Ovary (tissue), 3 donors: ENCODE results near the gene ANKRD39.

ENCODE experiments used
- EP300 ChIP-seq: sonication (generic); formaldehyde crosslinking; IDR thresholded peaks from one replicate; pipeline ENCODE4 v1.6.1; 2017; ENCODE audit warnings: antibody characterized with exemption
- TF ChIP-seq, protein P1 (sequence below), 3 donors: fragments of 450-650 bp in 2 of 3; fragments of 200-600 bp in 1 of 3; IDR thresholded peaks; one replicate each; pipeline versions ENCODE4 v1.5.1 to v1.8.0; 2016 to 2022; ENCODE audit warnings: antibody characterized with exemption in 3 of 3, mild to moderate bottlenecking in 1 of 3
- donor health status: DM: no; HTN: no; CAD: no.

DNA sequence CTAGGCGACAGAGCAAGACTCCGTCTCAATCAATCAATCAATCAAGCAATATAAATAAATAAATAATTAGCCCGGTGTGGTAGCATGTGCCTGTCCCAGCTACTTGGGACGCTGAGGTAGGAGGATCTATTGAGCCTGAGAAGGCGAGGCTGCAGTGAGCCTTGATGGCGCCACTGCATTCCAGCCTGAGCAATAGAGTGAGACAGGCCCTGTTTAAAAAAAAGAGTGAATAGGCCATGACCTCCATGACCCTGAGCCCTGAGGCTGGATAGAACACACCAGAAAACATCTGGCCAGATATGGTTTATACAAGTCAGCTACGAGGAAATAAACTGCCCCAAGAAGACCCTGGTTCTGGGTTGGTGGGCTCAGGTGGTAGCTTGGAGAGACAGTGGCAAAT, 32.4 kb upstream of the ANKRD39 start:
- no peak for TF ChIP-seq EP300
- TF ChIP-seq, protein P1, sequence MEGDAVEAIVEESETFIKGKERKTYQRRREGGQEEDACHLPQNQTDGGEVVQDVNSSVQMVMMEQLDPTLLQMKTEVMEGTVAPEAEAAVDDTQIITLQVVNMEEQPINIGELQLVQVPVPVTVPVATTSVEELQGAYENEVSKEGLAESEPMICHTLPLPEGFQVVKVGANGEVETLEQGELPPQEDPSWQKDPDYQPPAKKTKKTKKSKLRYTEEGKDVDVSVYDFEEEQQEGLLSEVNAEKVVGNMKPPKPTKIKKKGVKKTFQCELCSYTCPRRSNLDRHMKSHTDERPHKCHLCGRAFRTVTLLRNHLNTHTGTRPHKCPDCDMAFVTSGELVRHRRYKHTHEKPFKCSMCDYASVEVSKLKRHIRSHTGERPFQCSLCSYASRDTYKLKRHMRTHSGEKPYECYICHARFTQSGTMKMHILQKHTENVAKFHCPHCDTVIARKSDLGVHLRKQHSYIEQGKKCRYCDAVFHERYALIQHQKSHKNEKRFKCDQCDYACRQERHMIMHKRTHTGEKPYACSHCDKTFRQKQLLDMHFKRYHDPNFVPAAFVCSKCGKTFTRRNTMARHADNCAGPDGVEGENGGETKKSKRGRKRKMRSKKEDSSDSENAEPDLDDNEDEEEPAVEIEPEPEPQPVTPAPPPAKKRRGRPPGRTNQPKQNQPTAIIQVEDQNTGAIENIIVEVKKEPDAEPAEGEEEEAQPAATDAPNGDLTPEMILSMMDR (IDR thresholded peaks at IDR 0.05), result no peak
